ENCODE results near the gene TENM4. TPM values are rescaled to one million over a fixed set of nuclear protein-coding genes. Genes with fewer than 3 reads are reported as not detected.

TENM4 gene
- total RNA-seq, 2 donors from 2014 or later, result 68.2 to 130 TPM

GRCh38 chr11:79396001-79396400 lies 44.8 kb downstream of the TENM4 start:
- no peak overlapping the region for H3K27ac ChIP-seq (ENCODE audit: low read depth, low read length)
- no peaks in the 10 kb centered on the region for H3K27me3 ChIP-seq (ENCODE audit: control insufficient read depth, insufficient read depth, low read length, poor library complexity, severe bottlenecking)
- no peak overlapping the region for H3K9ac ChIP-seq (ENCODE audit: extremely low read depth, low read length, poor library complexity, severe bottlenecking)
- H3K4me3 ChIP-seq (ENCODE audit: low read length), result no peak overlapping the region
- Mint-ChIP-seq H3K9me3 (no peaks in the 10 kb centered on the region), H3K4me3 (no peak overlapping the region), H3K27me3 (ENCODE audit: insufficient read depth) (no peaks in the 10 kb centered on the region), H3K36me3 (ENCODE audit: low read depth) (no peaks in the 10 kb centered on the region), H3K4me1 (peaks cover 43% of the 10 kb centered on the region), H3K27ac (no peak overlapping the region)
- peaks cover 54% of the 10 kb centered on the region for H3K4me1 ChIP-seq (ENCODE audit: control insufficient read depth, insufficient read depth, low read length)
- no peak for DNase-seq
- no peaks in the 10 kb centered on the region for H3K9me3 ChIP-seq (ENCODE audit: control insufficient read depth, low read length)
- H3K36me3 ChIP-seq (ENCODE audit: control insufficient read depth, insufficient read depth, low read length), result no peaks in the 10 kb centered on the region
- TF ChIP-seq, protein P1, sequence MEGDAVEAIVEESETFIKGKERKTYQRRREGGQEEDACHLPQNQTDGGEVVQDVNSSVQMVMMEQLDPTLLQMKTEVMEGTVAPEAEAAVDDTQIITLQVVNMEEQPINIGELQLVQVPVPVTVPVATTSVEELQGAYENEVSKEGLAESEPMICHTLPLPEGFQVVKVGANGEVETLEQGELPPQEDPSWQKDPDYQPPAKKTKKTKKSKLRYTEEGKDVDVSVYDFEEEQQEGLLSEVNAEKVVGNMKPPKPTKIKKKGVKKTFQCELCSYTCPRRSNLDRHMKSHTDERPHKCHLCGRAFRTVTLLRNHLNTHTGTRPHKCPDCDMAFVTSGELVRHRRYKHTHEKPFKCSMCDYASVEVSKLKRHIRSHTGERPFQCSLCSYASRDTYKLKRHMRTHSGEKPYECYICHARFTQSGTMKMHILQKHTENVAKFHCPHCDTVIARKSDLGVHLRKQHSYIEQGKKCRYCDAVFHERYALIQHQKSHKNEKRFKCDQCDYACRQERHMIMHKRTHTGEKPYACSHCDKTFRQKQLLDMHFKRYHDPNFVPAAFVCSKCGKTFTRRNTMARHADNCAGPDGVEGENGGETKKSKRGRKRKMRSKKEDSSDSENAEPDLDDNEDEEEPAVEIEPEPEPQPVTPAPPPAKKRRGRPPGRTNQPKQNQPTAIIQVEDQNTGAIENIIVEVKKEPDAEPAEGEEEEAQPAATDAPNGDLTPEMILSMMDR (conservative IDR thresholded peaks at IDR 0.05), result no peak

DNA sequence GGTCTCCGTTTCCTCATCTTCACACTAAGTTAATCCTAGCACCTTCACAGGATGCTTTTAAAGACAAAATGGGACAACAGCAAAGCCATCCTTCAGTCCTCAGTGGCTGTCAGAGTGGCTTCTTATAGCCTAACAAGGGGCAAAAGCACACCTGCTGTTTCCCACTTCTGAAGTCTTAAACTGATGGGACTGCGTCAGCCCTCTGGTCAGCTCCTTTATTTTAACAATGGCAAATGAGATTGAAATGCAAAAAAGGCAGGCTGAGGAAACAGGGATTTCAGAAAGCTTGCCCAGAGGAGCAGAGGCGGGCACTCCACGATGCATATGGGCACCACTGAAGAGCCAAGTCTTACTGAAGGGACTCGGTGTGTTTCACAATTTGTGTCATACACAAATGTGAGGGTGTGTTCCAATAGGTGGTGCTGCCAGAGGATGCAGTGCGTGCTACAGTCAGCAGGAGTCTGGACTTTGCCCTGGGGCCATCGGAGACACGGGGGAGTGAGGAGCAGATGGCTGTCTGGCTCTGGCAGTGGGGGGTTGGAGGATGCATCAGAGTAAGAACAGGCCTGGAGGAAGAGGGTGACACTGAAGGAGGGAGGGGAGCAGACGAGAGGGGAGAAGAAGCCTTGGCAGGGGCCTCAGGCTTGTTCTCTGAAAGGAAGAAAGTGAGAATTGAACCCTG lies 47.3 kb downstream of the TENM4 start:
- H3K27me3 Mint-ChIP-seq (ENCODE audit: insufficient read depth), result no peaks in the 10 kb centered on the region
- Histone ChIP-seq H3K36me3 (ENCODE audit: control insufficient read depth, insufficient read depth, low read length) (no peaks in the 10 kb centered on the region), H3K9ac (ENCODE audit: extremely low read depth, low read length, poor library complexity, severe bottlenecking) (no peak overlapping the region), H3K9me3 (ENCODE audit: control insufficient read depth, low read length) (no peaks in the 10 kb centered on the region), H3K4me3 (ENCODE audit: low read length) (peak overlapping the region; percentile 33), H3K27me3 (ENCODE audit: control insufficient read depth, insufficient read depth, low read length, poor library complexity, severe bottlenecking) (no peaks in the 10 kb centered on the region), H3K4me1 (ENCODE audit: control insufficient read depth, insufficient read depth, low read length) (peaks cover 43% of the 10 kb centered on the region), H3K27ac (ENCODE audit: low read depth, low read length) (peak overlapping the region; percentile 7)
- DNase-seq, result peak; percentile 85
- peak overlapping the region; percentile 16 for H3K4me3 Mint-ChIP-seq
- H3K27ac Mint-ChIP-seq, result peak overlapping the region; percentile 9
- TF ChIP-seq, protein P1 (conservative IDR thresholded peaks at IDR 0.05), result peak; percentile 67
- no peaks in the 10 kb centered on the region for H3K9me3 Mint-ChIP-seq
- H3K36me3 Mint-ChIP-seq (ENCODE audit: low read depth), result peaks cover 5% of the 10 kb centered on the region
- peaks cover 48% of the 10 kb centered on the region for H3K4me1 Mint-ChIP-seq
- 36 to 51% methylated on average over 4 to 9 of the region's 9 CpGs for WGBS, 2 experiments (ENCODE audit: insufficient coverage in 1 of 2, insufficient read length in 1 of 2)

DNA sequence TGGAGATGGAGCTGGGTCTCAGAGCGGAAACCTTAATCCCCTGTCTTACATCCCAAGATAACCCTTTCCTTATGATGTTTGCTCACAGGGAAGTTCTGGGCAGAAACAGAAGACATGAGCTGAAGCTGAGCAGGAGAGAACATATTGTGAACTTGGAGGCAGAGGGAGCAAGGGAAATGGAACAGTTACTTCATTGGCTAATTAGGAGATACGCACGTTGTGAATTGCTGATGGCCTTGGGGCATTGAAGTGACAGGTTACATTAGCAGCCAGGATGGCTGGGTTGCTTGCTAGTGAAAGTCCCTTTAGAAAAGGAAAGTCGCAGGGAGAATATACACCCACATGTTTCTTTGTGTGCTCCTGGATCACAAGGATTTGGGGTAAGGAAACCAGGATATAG lies 48.7 kb downstream of the TENM4 start:
- no peaks in the 10 kb centered on the region for H3K36me3 ChIP-seq (ENCODE audit: control insufficient read depth, insufficient read depth, low read length)
- Mint-ChIP-seq H3K27ac (no peak overlapping the region), H3K27me3 (ENCODE audit: insufficient read depth) (no peaks in the 10 kb centered on the region), H3K4me3 (no peak overlapping the region), H3K9me3 (no peaks in the 10 kb centered on the region), H3K36me3 (ENCODE audit: low read depth) (peaks cover 6% of the 10 kb centered on the region), H3K4me1 (peaks cover 49% of the 10 kb centered on the region)
- WGBS, 2 experiments (ENCODE audit: insufficient coverage in 1 of 2, insufficient read length in 1 of 2), result 53 to 71% methylated on average over 3 to 4 of the region's 4 CpGs
- no peaks in the 10 kb centered on the region for H3K27me3 ChIP-seq (ENCODE audit: control insufficient read depth, insufficient read depth, low read length, poor library complexity, severe bottlenecking)
- H3K9me3 ChIP-seq (ENCODE audit: control insufficient read depth, low read length), result no peaks in the 10 kb centered on the region
- no peak for DNase-seq
- TF ChIP-seq, protein P1 (conservative IDR thresholded peaks at IDR 0.05), result no peak
- no peak overlapping the region for H3K9ac ChIP-seq (ENCODE audit: extremely low read depth, low read length, poor library complexity, severe bottlenecking)
- no peak overlapping the region for H3K4me3 ChIP-seq (ENCODE audit: low read length)
- H3K4me1 ChIP-seq (ENCODE audit: control insufficient read depth, insufficient read depth, low read length), result peaks cover 37% of the 10 kb centered on the region
- H3K27ac ChIP-seq (ENCODE audit: low read depth, low read length), result no peak overlapping the region

Data from endodermal cell (in vitro differentiated cells).